Ovary (tissue), 3 donors: ENCODE results near the gene NSG2.

Experiments
- CTCF ChIP-seq, 3 donors: fragments of 450-650 bp in 2 of 3; fragments of 200-600 bp in 1 of 3; IDR thresholded peaks; one replicate each; pipeline versions ENCODE4 v1.5.1 to v1.8.0; 2016 to 2022; ENCODE audit warnings: antibody characterized with exemption in 3 of 3, mild to moderate bottlenecking in 1 of 3
- POLR2A ChIP-seq: fragments of 450-650 bp; IDR thresholded peaks from one replicate; pipeline ENCODE4 v1.6.1; 2017; ENCODE audit warnings: antibody characterized with exemption, mild to moderate bottlenecking, moderate library complexity
- donor health status: DM: no; HTN: no; CAD: no.

GRCh38 chr5:174082286-174082685 lies 36.8 kb downstream of the NSG2 start:
- TF ChIP-seq POLR2A (no peak), CTCF (IDR thresholded peaks at IDR 0.05) (no peak)
